Ammon's horn (tissue), 1 donor: Measurements from ENCODE around the gene ITPKB.
"Not testable (repeated sequence)": the region's sequence is repeated elsewhere in the genome, so short reads cannot be mapped to it uniquely, and the experiment has no call there.

Experiments used
- DNase-seq: peaks from one replicate; pipeline ENCODE4 v3.0.0-alpha.2; 2016; ENCODE audit warnings: low spot score

Gene ITPKB

GRCh38 chr1:226651041-226651731, 87.9 kb downstream of the ITPKB start:
- DNase-seq: no peak

GRCh38 chr1:226650236-226650841, 88.7 kb downstream of the ITPKB start:
- DNase-seq: no peak

GRCh38 chr1:226649780-226650179, 89.3 kb downstream of the ITPKB start:
- peak; percentile 60 for DNase-seq

GRCh38 chr1:226649244-226649643, 89.8 kb downstream of the ITPKB start:
- DNase-seq: no peak

- DNase-seq: no peak
Measured at GRCh38 chr1:226648421-226648820, 90.7 kb downstream of the ITPKB start.

GRCh38 chr1:226647719-226648118, 91.4 kb downstream of the ITPKB start:
- no peak for DNase-seq

- DNase-seq: no peak
Measured at GRCh38 chr1:226646870-226647449, 92.1 kb downstream of the ITPKB start.

- DNase-seq: no peak
Measured at GRCh38 chr1:226646026-226646869, 92.8 kb downstream of the ITPKB start.

- no peak for DNase-seq
Measured at GRCh38 chr1:226645279-226645976, 93.7 kb downstream of the ITPKB start.

GRCh38 chr1:226644541-226645176, 94.4 kb downstream of the ITPKB start:
- no peak for DNase-seq

GRCh38 chr1:226643611-226644540, 95.2 kb downstream of the ITPKB start:
- no peak for DNase-seq

GRCh38 chr1:226643177-226643576, 95.9 kb downstream of the ITPKB start:
- DNase-seq: peak; percentile 64

- no peak for DNase-seq
Measured at GRCh38 chr1:226642421-226642820, 96.7 kb downstream of the ITPKB start.

GRCh38 chr1:226641671-226642231, 97.3 kb downstream of the ITPKB start:
- DNase-seq: no peak

- no peak for DNase-seq
Measured at GRCh38 chr1:226640321-226641136, 98.6 kb downstream of the ITPKB start.

- no peak for DNase-seq
Measured at GRCh38 chr1:226639631-226640061, 99.4 kb downstream of the ITPKB start.

- not testable (repeated sequence) for DNase-seq
Measured at GRCh38 chr1:226639206-226639605, 99.9 kb downstream of the ITPKB start.

GRCh38 chr1:226638608-226639007, 100.5 kb downstream of the ITPKB start:
- no peak for DNase-seq

GRCh38 chr1:226638001-226638601, 101.0 kb downstream of the ITPKB start:
- DNase-seq: no peak
